ENCODE data around the gene GALNT9. TPM values are rescaled to one million over a fixed set of nuclear protein-coding genes. Genes with fewer than 3 reads are reported as not detected.

GALNT9 gene
- total RNA-seq, 1 donor from 2014 or later: not detected

- H4K20me1 ChIP-seq (ENCODE audit: low read depth): no peaks in the 10 kb centered on the region
- H3K4me3 ChIP-seq: no peak overlapping the region
- H3K4me1 Mint-ChIP-seq: peaks cover 14% of the 10 kb centered on the region
- peaks cover 14% of the 10 kb centered on the region for H3K27me3 Mint-ChIP-seq (ENCODE audit: insufficient read depth, low read depth)
- no peak overlapping the region for H3K27ac Mint-ChIP-seq
- no peak overlapping the region for H3K4me3 Mint-ChIP-seq
- H3F3A ChIP-seq (ENCODE audit: low read depth): no peaks in the 10 kb centered on the region
- peaks cover 2% of the 10 kb centered on the region for H3K9me3 Mint-ChIP-seq
- H3K27ac ChIP-seq: no peak overlapping the region
- no peaks in the 10 kb centered on the region for H3K4me1 ChIP-seq
- no peak overlapping the region for H3K4me2 ChIP-seq
- no peak for DNase-seq (ENCODE audit: low spot score)
- H3K9me3 ChIP-seq (ENCODE audit: low read depth): no peaks in the 10 kb centered on the region
- H3K79me2 ChIP-seq (ENCODE audit: low read depth): no peaks in the 10 kb centered on the region
- H2AFZ ChIP-seq (replicated peaks): no peak overlapping the region
- peaks cover 38% of the 10 kb centered on the region for H3K27me3 ChIP-seq
- TF ChIP-seq EZH2phosphoT487 (IDR thresholded peaks at IDR 0.05): no peak
- TF ChIP-seq CTCF (IDR thresholded peaks at IDR 0.05): no peak
- TF ChIP-seq EZH2 (IDR thresholded peaks at IDR 0.05): no peak
- H3K9ac ChIP-seq: no peak overlapping the region
- H3K36me3 Mint-ChIP-seq: no peaks in the 10 kb centered on the region
- H3K36me3 ChIP-seq: no peaks in the 10 kb centered on the region
Observed at GRCh38 chr12:132259872-132260695, 69.3 kb downstream of the GALNT9 start.

DNA sequence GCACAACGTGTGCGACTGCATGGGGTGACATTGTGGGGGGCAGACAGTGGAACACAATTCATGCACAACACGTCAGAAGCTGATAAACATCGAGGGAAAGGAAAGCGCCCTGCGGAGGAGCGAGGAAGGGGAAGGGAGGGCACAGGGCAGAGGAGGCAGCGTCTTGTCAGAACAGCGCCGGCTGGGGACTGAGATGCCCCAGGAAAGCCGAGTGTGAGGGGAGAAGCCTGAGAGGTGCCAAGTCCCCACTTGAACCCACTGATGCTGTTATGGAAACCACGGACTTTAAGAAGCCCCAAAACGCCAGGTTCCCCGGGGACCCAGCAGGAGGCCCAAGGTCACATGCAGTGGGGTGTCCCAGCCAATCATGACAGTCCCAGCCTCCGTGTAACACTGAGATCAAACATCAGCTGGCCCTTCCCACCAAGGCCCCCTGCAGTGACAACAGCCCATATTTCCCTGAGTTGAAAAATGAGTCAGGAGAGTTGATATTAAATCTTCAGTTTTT is 70.0 kb downstream of the GALNT9 start:
- peak overlapping the region; percentile 24 for H3K27ac Mint-ChIP-seq
- peak overlapping the region; percentile 39 for H3K4me3 Mint-ChIP-seq
- peaks cover 15% of the 10 kb centered on the region for H3K27me3 Mint-ChIP-seq (ENCODE audit: insufficient read depth, low read depth)
- no peak for TF ChIP-seq CTCF (IDR thresholded peaks at IDR 0.05)
- TF ChIP-seq EZH2phosphoT487 (IDR thresholded peaks at IDR 0.05): no peak
- no peak for TF ChIP-seq EZH2 (IDR thresholded peaks at IDR 0.05)
- H3K4me1 Mint-ChIP-seq: peaks cover 14% of the 10 kb centered on the region
- H3K36me3 Mint-ChIP-seq: no peaks in the 10 kb centered on the region
- Histone ChIP-seq H3K27me3 (peaks cover 32% of the 10 kb centered on the region), H3K9ac (no peak overlapping the region), H3K4me1 (no peaks in the 10 kb centered on the region), H3F3A (ENCODE audit: low read depth) (no peaks in the 10 kb centered on the region), H3K79me2 (ENCODE audit: low read depth) (no peaks in the 10 kb centered on the region), H3K4me3 (no peak overlapping the region), H3K4me2 (no peak overlapping the region), H2AFZ (replicated peaks) (no peak overlapping the region), H4K20me1 (ENCODE audit: low read depth) (no peaks in the 10 kb centered on the region), H3K36me3 (no peaks in the 10 kb centered on the region), H3K27ac (no peak overlapping the region), H3K9me3 (ENCODE audit: low read depth) (no peaks in the 10 kb centered on the region)
- no peak for DNase-seq (ENCODE audit: low spot score)
- H3K9me3 Mint-ChIP-seq: peaks cover 2% of the 10 kb centered on the region

DNA sequence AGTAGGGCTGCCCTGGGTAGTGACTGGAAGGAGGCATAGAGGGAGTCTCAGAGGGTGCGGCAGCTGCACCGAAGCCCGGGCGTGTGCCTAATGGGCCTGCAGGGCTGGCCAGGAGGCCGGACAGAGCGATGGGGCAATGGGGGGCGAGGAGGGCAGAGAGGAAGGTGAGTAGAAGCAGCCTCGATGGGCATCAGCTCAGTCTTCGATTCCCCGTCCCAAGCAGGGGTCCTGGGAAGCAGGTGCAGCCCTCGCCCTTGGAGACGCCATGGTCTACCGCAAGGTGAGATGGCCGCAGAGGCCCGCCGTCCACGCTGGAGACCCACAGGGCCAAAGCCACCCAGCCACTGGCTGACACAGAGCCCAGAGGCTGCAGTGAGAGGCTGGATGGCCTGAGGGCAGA is 70.8 kb downstream of the GALNT9 start:
- H4K20me1 ChIP-seq (ENCODE audit: low read depth): no peaks in the 10 kb centered on the region
- TF ChIP-seq EZH2 (IDR thresholded peaks at IDR 0.05) (no peak), EZH2phosphoT487 (IDR thresholded peaks at IDR 0.05) (no peak), CTCF (IDR thresholded peaks at IDR 0.05) (no peak)
- peaks cover 14% of the 10 kb centered on the region for H3K4me1 Mint-ChIP-seq
- H3K4me2 ChIP-seq: no peak overlapping the region
- no peak overlapping the region for H2AFZ ChIP-seq (replicated peaks)
- no peaks in the 10 kb centered on the region for H3K79me2 ChIP-seq (ENCODE audit: low read depth)
- H3K9me3 Mint-ChIP-seq: peaks cover 2% of the 10 kb centered on the region
- no peaks in the 10 kb centered on the region for H3F3A ChIP-seq (ENCODE audit: low read depth)
- no peaks in the 10 kb centered on the region for H3K4me1 ChIP-seq
- peaks cover 23% of the 10 kb centered on the region for H3K27me3 ChIP-seq
- DNase-seq (ENCODE audit: low spot score): no peak
- no peak overlapping the region for H3K4me3 ChIP-seq
- no peaks in the 10 kb centered on the region for H3K36me3 Mint-ChIP-seq
- no peaks in the 10 kb centered on the region for H3K9me3 ChIP-seq (ENCODE audit: low read depth)
- H3K9ac ChIP-seq: no peak overlapping the region
- H3K27ac ChIP-seq: no peak overlapping the region
- no peak overlapping the region for H3K4me3 Mint-ChIP-seq
- no peaks in the 10 kb centered on the region for H3K36me3 ChIP-seq
- H3K27ac Mint-ChIP-seq: no peak overlapping the region
- H3K27me3 Mint-ChIP-seq (ENCODE audit: insufficient read depth, low read depth): peaks cover 21% of the 10 kb centered on the region
